PC-9 (cell line): ENCODE measurements around the gene ENHO. TPM values are rescaled to one million over a fixed set of nuclear protein-coding genes. Genes with fewer than 3 reads are reported as not detected.

ENCODE experiments used
- BruUV-seq: library from RNA; stranded (reverse); fragments of 400-500 nt; replicated peaks from 2 replicates; lab custom pipeline; 2021; lab: Mats Ljungman, UMichigan
- CTCF ChIA-PET: fragments of 300-600 bp; sonication (Branson Sonifier 250); formaldehyde crosslinking; loops from one replicate; lab custom pipeline; 2022; ENCODE audit warnings: antibody characterized with exemption; lab: Charles Lee
- POLR2A ChIA-PET: fragments of 300-600 bp; sonication (Branson Sonifier 250); formaldehyde crosslinking; loops from one replicate; lab custom pipeline; 2022; ENCODE audit warnings: antibody characterized with exemption; ENCODE audit not compliant: unreplicated experiment; lab: Charles Lee
- DNase-seq, 2 experiments: peaks; one replicate each; pipeline versions ENCODE4 v3.0.0 to v3.0.0-alpha.2; 2015 to 2022; ENCODE audit warnings: mixed read lengths in 1 of 2
- H2AFZ ChIP-seq: fragments of 200-600 bp; sonication (generic); 2 replicates; pipeline ENCODE4 v1.8.1; 2017; ENCODE audit warnings: antibody characterized with exemption
- H3F3A ChIP-seq: fragments of 200-600 bp; sonication (generic); 2 replicates; pipeline ENCODE4 v1.8.1; 2017; ENCODE audit warnings: antibody characterized with exemption, mild to moderate bottlenecking, low read depth; ENCODE audit not compliant: insufficient read depth
- H3K27ac ChIP-seq: fragments of 200-600 bp; sonication (generic); 2 replicates; pipeline ENCODE4 v1.6.1; 2016; ENCODE audit warnings: mixed run types
- H3K27me3 ChIP-seq: fragments of 200-600 bp; sonication (generic); 2 replicates; pipeline ENCODE4 v1.6.1; 2016; ENCODE audit warnings: low read depth, mixed run types; ENCODE audit not compliant: insufficient read depth
- H3K36me3 ChIP-seq: fragments of 200-600 bp; sonication (generic); 2 replicates; pipeline ENCODE4 v1.6.1; 2016; ENCODE audit warnings: low read depth, mixed run types
- H3K4me1 ChIP-seq: fragments of 200-600 bp; sonication (generic); replicated peaks from 2 replicates; pipeline ENCODE4 v1.6.1; 2016; ENCODE audit warnings: mixed run types; ENCODE audit not compliant: insufficient read depth
- H3K4me2 ChIP-seq: fragments of 200-600 bp; sonication (generic); 2 replicates; pipeline ENCODE4 v1.6.1; 2017; ENCODE audit warnings: mixed run types
- H3K4me3 ChIP-seq: fragments of 200-600 bp; sonication (generic); 2 replicates; pipeline ENCODE4 v1.6.1; 2016; ENCODE audit warnings: mixed run types
- H3K79me2 ChIP-seq: fragments of 200-600 bp; sonication (generic); 2 replicates; pipeline ENCODE4 v1.6.1; 2017; ENCODE audit warnings: low read depth, mixed run types
- H3K9me2 ChIP-seq: fragments of 200-600 bp; sonication (generic); 2 replicates; pipeline ENCODE4 v1.8.1; 2017; ENCODE audit warnings: mild to moderate bottlenecking; ENCODE audit not compliant: insufficient read depth
- H3K9me3 ChIP-seq: fragments of 200-600 bp; sonication (generic); 2 replicates; pipeline ENCODE4 v1.8.1; 2016; ENCODE audit warnings: low read depth; ENCODE audit not compliant: insufficient read depth
- H4K20me1 ChIP-seq: fragments of 200-600 bp; sonication (generic); 2 replicates; pipeline ENCODE4 v1.8.1; 2017; ENCODE audit not compliant: insufficient read depth
- EZH2 ChIP-seq: fragments of 200-600 bp; sonication (generic); IDR thresholded peaks from 2 replicates; pipeline ENCODE4 v1.8.0; 2017; ENCODE audit warnings: antibody characterized with exemption, low read depth
- intact Hi-C: fragments of 100-400 bp; cut with micrococcal nuclease; formaldehyde crosslinking; loops from one replicate; pipeline ENCODE4 v1.10.0; 2022; ENCODE audit not compliant: unreplicated experiment
- total RNA-seq: library from RNA; stranded (reverse); gene quantifications from 2 replicates; pipeline ENCODE4 v1.2.3, GENCODE V29; 2021
- TF ChIP-seq, protein P1 (sequence below): fragments of 200-600 bp; sonication (generic); conservative IDR thresholded peaks from 2 replicates; pipeline ENCODE4 v1.6.1; 2017; ENCODE audit warnings: mixed run types, antibody characterized with exemption, mild to moderate bottlenecking, moderate library complexity

Gene ENHO
- total RNA-seq, 1 experiment from 2014 or later = not detected

DNA sequence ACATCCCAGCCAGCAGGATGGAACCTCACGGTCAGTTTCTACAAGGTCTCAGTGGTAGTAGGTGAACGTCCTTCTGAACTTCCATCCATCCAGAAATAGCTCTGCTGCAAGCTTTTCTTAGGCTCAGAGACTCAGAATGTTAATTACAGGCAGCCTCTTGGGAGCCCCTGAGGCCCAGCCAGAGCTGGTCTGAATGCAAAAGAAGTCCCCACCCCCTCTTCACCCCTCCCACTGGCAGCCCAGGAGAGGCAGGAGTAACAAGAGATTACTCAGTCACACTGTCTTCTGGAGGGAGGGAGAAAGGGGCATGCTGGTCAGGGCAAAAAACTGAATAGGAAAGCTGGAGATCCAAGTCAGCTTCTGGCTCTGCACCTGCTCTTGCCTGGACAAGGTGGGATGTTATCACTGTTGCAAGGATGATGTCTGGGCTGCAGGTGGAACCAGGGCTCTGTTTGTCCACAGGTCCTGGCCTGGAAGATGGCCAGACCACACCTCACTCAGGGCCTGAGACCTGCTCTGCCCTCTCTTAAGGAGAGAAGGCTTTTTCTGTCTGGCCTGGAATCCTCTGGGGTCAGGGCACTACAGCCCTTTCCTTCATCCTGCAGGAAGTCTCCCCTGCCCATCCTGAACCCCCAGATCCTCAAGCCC is 9.1 kb downstream of the ENHO start:
- BruUV-seq = no TSS peak
- Histone ChIP-seq H3K4me3 (no peak overlapping the region), H3K36me3 (no peaks in the 10 kb centered on the region), H3K27me3 (peaks cover 4% of the 10 kb centered on the region), H4K20me1 (no peaks in the 10 kb centered on the region), H2AFZ (no peak overlapping the region), H3K79me2 (no peaks in the 10 kb centered on the region), H3K4me1 (no peaks in the 10 kb centered on the region), H3K9me3 (no peaks in the 10 kb centered on the region), H3K27ac (no peak overlapping the region), H3F3A (no peaks in the 10 kb centered on the region), H3K4me2 (no peak overlapping the region), H3K9me2 (no peaks in the 10 kb centered on the region)
- CTCF ChIA-PET = no interaction called here
- TF ChIP-seq, protein P1, sequence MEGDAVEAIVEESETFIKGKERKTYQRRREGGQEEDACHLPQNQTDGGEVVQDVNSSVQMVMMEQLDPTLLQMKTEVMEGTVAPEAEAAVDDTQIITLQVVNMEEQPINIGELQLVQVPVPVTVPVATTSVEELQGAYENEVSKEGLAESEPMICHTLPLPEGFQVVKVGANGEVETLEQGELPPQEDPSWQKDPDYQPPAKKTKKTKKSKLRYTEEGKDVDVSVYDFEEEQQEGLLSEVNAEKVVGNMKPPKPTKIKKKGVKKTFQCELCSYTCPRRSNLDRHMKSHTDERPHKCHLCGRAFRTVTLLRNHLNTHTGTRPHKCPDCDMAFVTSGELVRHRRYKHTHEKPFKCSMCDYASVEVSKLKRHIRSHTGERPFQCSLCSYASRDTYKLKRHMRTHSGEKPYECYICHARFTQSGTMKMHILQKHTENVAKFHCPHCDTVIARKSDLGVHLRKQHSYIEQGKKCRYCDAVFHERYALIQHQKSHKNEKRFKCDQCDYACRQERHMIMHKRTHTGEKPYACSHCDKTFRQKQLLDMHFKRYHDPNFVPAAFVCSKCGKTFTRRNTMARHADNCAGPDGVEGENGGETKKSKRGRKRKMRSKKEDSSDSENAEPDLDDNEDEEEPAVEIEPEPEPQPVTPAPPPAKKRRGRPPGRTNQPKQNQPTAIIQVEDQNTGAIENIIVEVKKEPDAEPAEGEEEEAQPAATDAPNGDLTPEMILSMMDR = no peak
- no peak for TF ChIP-seq EZH2
- DNase-seq = no peak
- POLR2A ChIA-PET = no interaction called here
- intact Hi-C loops = no loop called here

DNA sequence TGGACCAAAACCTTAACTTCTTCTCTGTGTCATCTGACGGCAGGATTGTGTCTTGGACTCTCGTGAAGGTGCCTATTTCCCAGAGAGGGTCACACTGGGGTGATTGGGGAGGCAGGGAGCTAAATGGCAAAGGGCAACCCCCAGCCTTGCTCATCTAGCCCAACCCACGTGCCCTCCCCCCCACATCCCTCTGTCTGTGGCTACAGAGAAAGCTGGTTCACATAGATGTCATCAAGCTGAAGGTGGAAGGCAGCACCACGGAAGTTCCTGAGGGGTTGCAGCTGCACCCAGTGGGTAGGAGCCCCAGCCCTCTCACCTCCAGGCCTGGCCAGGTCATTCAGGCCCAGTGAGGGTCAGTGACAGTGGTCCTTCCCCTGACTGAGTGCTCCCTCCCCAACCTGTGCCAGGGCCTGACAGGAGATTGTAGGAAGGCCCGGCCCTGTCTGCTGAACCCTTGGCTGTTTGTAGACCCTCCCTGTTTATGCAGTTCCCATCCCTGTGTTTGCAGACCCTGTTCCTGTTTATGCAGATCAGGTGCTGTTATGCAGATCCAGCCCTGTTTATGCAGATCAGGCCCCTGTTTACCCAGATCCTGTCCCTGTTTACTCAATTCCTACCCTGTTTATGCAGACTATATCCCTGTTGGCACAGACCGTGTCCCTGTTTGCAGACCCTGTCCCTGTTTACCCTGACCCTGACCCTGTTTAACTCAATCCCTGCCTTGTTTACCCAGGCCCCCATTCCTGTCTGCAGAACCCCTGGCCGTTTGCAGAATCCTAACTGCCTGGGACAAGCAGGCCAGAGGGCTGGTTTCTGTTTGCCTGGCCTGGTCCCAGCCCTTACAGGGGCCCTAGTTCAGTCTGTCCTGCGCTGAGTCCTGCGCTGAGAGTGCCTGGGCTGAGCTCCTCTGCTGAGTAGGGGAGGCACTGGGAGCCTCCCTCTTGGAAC is 10.4 kb downstream of the ENHO start:
- Histone ChIP-seq H2AFZ (no peak overlapping the region), H3K4me3 (no peak overlapping the region), H3K36me3 (no peaks in the 10 kb centered on the region), H4K20me1 (no peaks in the 10 kb centered on the region), H3K27ac (no peak overlapping the region), H3F3A (no peaks in the 10 kb centered on the region), H3K9me3 (no peaks in the 10 kb centered on the region), H3K9me2 (no peaks in the 10 kb centered on the region), H3K27me3 (no peaks in the 10 kb centered on the region; the same call in 1 of the 2 replicates), H3K4me2 (no peak overlapping the region), H3K4me1 (no peaks in the 10 kb centered on the region), H3K79me2 (no peaks in the 10 kb centered on the region)
- no TSS peak for BruUV-seq
- ChIA-PET POLR2A (no interaction called here), CTCF (no interaction called here)
- no peak for DNase-seq
- no peak for TF ChIP-seq EZH2
- TF ChIP-seq, protein P1 = no peak
- intact Hi-C loops = no loop called here

- POLR2A ChIA-PET = no interaction called here
- no peaks in the 10 kb centered on the region for H3K79me2 ChIP-seq
- no peak overlapping the region for H3K4me2 ChIP-seq
- no peaks in the 10 kb centered on the region for H3K9me2 ChIP-seq
- intact Hi-C loops = no loop called here
- H3K27ac ChIP-seq = no peak overlapping the region
- DNase-seq = no peak
- H3K4me1 ChIP-seq = no peaks in the 10 kb centered on the region
- TF ChIP-seq, protein P1 = no peak
- TF ChIP-seq EZH2 = no peak
- H3F3A ChIP-seq = no peaks in the 10 kb centered on the region
- BruUV-seq = no TSS peak
- H3K36me3 ChIP-seq = no peaks in the 10 kb centered on the region
- CTCF ChIA-PET = no interaction called here
- H3K4me3 ChIP-seq = no peak overlapping the region
- no peak overlapping the region for H2AFZ ChIP-seq
- no peaks in the 10 kb centered on the region; the same call in 1 of the 2 replicates for H3K27me3 ChIP-seq
- no peaks in the 10 kb centered on the region for H4K20me1 ChIP-seq
- no peaks in the 10 kb centered on the region for H3K9me3 ChIP-seq
Measured at GRCh38 chr9:34510497-34511468, 12.0 kb downstream of the ENHO start.
